C4-2B (cell line): ENCODE results near the gene CST7.
"Not testable (repeated sequence)": the region's sequence is repeated elsewhere in the genome, so short reads cannot be mapped to it uniquely, and the experiment has no call there.

ENCODE experiments used
- ZFX ChIP-seq: fragments of 450-650 bp; IDR thresholded peaks from 2 replicates; pipeline ENCODE4 v1.6.1; 2017
- TF ChIP-seq, protein P1 (sequence below): fragments of 450-650 bp; conservative IDR thresholded peaks from 2 replicates; pipeline ENCODE4 v1.5.1; 2017; ENCODE audit warnings: mild to moderate bottlenecking

- TF ChIP-seq, protein P1, sequence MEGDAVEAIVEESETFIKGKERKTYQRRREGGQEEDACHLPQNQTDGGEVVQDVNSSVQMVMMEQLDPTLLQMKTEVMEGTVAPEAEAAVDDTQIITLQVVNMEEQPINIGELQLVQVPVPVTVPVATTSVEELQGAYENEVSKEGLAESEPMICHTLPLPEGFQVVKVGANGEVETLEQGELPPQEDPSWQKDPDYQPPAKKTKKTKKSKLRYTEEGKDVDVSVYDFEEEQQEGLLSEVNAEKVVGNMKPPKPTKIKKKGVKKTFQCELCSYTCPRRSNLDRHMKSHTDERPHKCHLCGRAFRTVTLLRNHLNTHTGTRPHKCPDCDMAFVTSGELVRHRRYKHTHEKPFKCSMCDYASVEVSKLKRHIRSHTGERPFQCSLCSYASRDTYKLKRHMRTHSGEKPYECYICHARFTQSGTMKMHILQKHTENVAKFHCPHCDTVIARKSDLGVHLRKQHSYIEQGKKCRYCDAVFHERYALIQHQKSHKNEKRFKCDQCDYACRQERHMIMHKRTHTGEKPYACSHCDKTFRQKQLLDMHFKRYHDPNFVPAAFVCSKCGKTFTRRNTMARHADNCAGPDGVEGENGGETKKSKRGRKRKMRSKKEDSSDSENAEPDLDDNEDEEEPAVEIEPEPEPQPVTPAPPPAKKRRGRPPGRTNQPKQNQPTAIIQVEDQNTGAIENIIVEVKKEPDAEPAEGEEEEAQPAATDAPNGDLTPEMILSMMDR, result not testable (repeated sequence)
- TF ChIP-seq ZFX, result not testable (repeated sequence)
Observed at GRCh38 chr20:24946376-24946775, 2.7 kb upstream of the CST7 start.
